Keratinocyte (primary cell): ENCODE measurements around the gene VSNL1. TPM values are rescaled to one million over a fixed set of nuclear protein-coding genes. Genes with fewer than 3 reads are reported as not detected.

ENCODE experiments used
- DNase-seq: peaks from one replicate; pipeline ENCODE4 v3.0.0-alpha.2; 2011; ENCODE audit warnings: low read depth, missing footprints, low spot score
- FAIRE-seq: peaks from 2 replicates; lab custom pipeline; 2011; peaks lifted over from hg19 to GRCh38; lab: Jason Lieb, UNC
- H2AFZ ChIP-seq: 2 replicates; pipeline ENCODE4 v1.6.0; 2012; ENCODE audit warnings: low read length, control low read depth, inconsistent platforms; ENCODE audit not compliant: control insufficient read depth
- H3K27ac ChIP-seq: 2 replicates; pipeline ENCODE4 v1.5.1; 2011; ENCODE audit warnings: low read length; ENCODE audit not compliant: control insufficient read depth, insufficient read depth
- H3K27me3 ChIP-seq: 3 replicates; pipeline ENCODE4 v1.6.0; 2011; ENCODE audit warnings: low read length; ENCODE audit not compliant: control insufficient read depth, insufficient read depth; ENCODE audit errors: extremely low read depth
- H3K36me3 ChIP-seq, 2 experiments: 2 replicates in 1 of 2; 3 replicates in 1 of 2; pipeline ENCODE4 v1.5.1; 2011; ENCODE audit warnings: low read length in 2 of 2, mild to moderate bottlenecking in 1 of 2; ENCODE audit not compliant: control insufficient read depth in 2 of 2, insufficient read depth in 2 of 2; ENCODE audit errors: extremely low read depth in 1 of 2
- H3K4me1 ChIP-seq: 3 replicates; pipeline ENCODE4 v1.5.1; 2011; ENCODE audit warnings: low read length; ENCODE audit not compliant: control insufficient read depth, insufficient read depth; ENCODE audit errors: extremely low read depth
- H3K4me2 ChIP-seq: 3 replicates; pipeline ENCODE4 v1.6.0; 2011; ENCODE audit warnings: low read depth, low read length; ENCODE audit not compliant: control insufficient read depth, insufficient read depth; ENCODE audit errors: extremely low read depth
- H3K4me3 ChIP-seq, 3 experiments: fragments of 200-600 bp in 1 of 3; sonication (generic) in 1 of 3; 2 replicates in 2 of 3; 3 replicates in 1 of 3; pipeline ENCODE4 v1.5.1; 2011 to 2016; ENCODE audit warnings: low read length in 3 of 3, mild to moderate bottlenecking in 3 of 3, control low read depth in 2 of 3, inconsistent platforms in 1 of 3, low read depth in 1 of 3, mixed read lengths in 1 of 3, mixed run types in 1 of 3, moderate library complexity in 1 of 3; ENCODE audit not compliant: control insufficient read depth in 2 of 3, insufficient read depth in 2 of 3; ENCODE audit errors: extremely low read depth in 1 of 3
- H3K79me2 ChIP-seq: 2 replicates; pipeline ENCODE4 v1.6.0; 2012; ENCODE audit warnings: low read length; ENCODE audit not compliant: control insufficient read depth, insufficient read depth
- H3K9ac ChIP-seq: 3 replicates; pipeline ENCODE4 v1.6.0; 2011; ENCODE audit warnings: low read length; ENCODE audit not compliant: control insufficient read depth, insufficient read depth; ENCODE audit errors: extremely low read depth
- H3K9me1 ChIP-seq: 3 replicates; pipeline ENCODE4 v1.6.0; 2011; ENCODE audit warnings: low read length; ENCODE audit not compliant: control insufficient read depth, insufficient read depth; ENCODE audit errors: extremely low read depth
- H3K9me3 ChIP-seq: 2 replicates; pipeline ENCODE4 v1.5.1; 2012; ENCODE audit warnings: low read depth, low read length; ENCODE audit not compliant: control insufficient read depth
- H4K20me1 ChIP-seq: 3 replicates; pipeline ENCODE4 v1.6.0; 2011; ENCODE audit warnings: low read length; ENCODE audit not compliant: control insufficient read depth, insufficient read depth; ENCODE audit errors: extremely low read depth
- CTCF ChIP-seq, 3 experiments: IDR thresholded peaks in 1 of 3; conservative IDR thresholded peaks in 1 of 3; optimal IDR thresholded peaks in 1 of 3; 2 replicates in 2 of 3; 3 replicates in 1 of 3; pipeline versions ENCODE3 to v1.5.1; 2011; ENCODE audit warnings: low read length in 3 of 3, mild to moderate bottlenecking in 3 of 3, moderate library complexity in 2 of 3, control low read depth in 1 of 3, inconsistent platforms in 1 of 3; ENCODE audit not compliant: insufficient read depth in 2 of 3; ENCODE audit errors: extremely low read depth in 1 of 3
- EZH2 ChIP-seq: IDR thresholded peaks from one replicate; pipeline ENCODE4 v1.6.1; 2012; ENCODE audit warnings: inconsistent platforms, mild to moderate bottlenecking, low read length, moderate library complexity
- dilution Hi-C: fragments of 300-500 bp; cut with MboI; formaldehyde crosslinking; loops from one replicate; pipeline ENCODE4 v1.7.0; 2020; ENCODE audit warnings: low sequenced_read_pairs; ENCODE audit not compliant: extremely low pct_ligation_motif_present
- polyA plus RNA-seq, 5 experiments: library from polyadenylated mRNA; depleted of rRNA in 3 of 5; stranded (reverse) in 3 of 5; stranded (forward) in 1 of 5; unstranded in 1 of 5; fragments of >200 nt; gene quantifications; 1 replicate in 1 of 5; 2 replicates in 3 of 5; 3 replicates in 1 of 5; pipeline versions ENCODE4 v1.2.1 to v1.2.3, GENCODE V29; 2011 to 2012; ENCODE audit warnings: missing spikeins in 2 of 5, low read depth in 1 of 5, low replicate concordance in 1 of 5

Gene VSNL1
- polyA plus RNA-seq, 1 donor (not counting 4 experiments of a cell fraction or from before 2014, with no cell fraction given), result 32.1 TPM

DNA sequence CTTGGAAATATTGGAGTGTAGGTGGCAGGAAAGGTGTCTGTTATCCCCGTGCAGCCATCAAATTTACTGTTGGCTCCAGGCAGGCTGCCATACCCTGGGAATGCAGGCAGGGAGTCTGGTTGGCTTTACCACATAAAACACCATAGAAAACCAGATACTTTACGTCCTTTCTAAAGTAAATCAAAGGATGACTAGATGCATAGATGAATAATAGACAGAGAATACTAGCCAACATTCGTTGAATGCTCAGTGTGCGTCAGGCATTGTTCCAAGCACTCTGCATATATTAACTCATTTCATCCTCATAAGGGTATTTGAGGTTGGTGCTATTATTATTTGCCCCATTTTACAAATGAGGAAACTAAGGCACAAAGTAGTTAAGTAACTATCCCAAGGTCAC lies 65.2 kb downstream of the VSNL1 start:
- H3K9ac ChIP-seq, result no peak overlapping the region
- dilution Hi-C loops, result no loop called here
- H3K4me1 ChIP-seq, result no peaks in the 10 kb centered on the region
- no peaks in the 10 kb centered on the region for H3K27me3 ChIP-seq
- H3K9me3 ChIP-seq, result no peaks in the 10 kb centered on the region
- H2AFZ ChIP-seq, result no peak overlapping the region
- H3K9me1 ChIP-seq, result no peaks in the 10 kb centered on the region
- H3K79me2 ChIP-seq, result no peaks in the 10 kb centered on the region
- H4K20me1 ChIP-seq, result no peaks in the 10 kb centered on the region
- H3K36me3 ChIP-seq, result no peaks in the 10 kb centered on the region
- TF ChIP-seq CTCF (optimal IDR thresholded peaks at IDR 0.05 in 1 of 3, IDR thresholded peaks at IDR 0.05 in 1 of 3, conservative IDR thresholded peaks at IDR 0.05 in 1 of 3; ENCODE audit: extremely low read depth in 1 of 3, insufficient read depth in 2 of 3, low read length in 3 of 3) (no peak), EZH2 (no peak)
- no peak for FAIRE-seq
- DNase-seq, result no peak
- H3K27ac ChIP-seq, result no peak overlapping the region
- H3K4me3 ChIP-seq, result no peak overlapping the region
- no peak overlapping the region for H3K4me2 ChIP-seq

DNA sequence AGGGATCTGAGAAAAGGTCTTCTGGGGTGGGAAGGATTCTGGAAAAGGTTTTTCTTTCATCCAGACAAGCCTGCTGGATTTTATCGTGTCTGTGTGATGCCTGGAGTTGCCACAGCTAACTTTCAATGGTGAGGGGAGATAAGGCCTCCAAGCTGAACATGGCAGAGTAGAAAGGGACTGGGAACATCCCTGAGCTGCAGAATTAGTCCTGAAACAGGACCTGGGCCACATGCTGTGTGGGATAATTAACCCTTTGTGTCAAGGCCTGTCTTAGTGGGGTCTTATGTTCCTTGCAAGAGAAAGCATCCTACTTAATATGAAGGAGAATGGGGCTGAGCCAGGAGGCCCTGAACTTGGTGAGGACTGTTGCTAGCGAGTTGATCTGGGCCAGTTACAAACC lies 66.4 kb downstream of the VSNL1 start:
- dilution Hi-C loops, result no loop called here
- Histone ChIP-seq H2AFZ (no peak overlapping the region), H3K9ac (no peak overlapping the region), H3K4me2 (no peak overlapping the region), H3K9me1 (no peaks in the 10 kb centered on the region), H3K36me3 (no peaks in the 10 kb centered on the region), H3K79me2 (no peaks in the 10 kb centered on the region), H3K4me3 (no peak overlapping the region), H4K20me1 (no peaks in the 10 kb centered on the region), H3K27ac (no peak overlapping the region), H3K27me3 (no peaks in the 10 kb centered on the region), H3K9me3 (no peaks in the 10 kb centered on the region), H3K4me1 (no peaks in the 10 kb centered on the region)
- no peak for TF ChIP-seq CTCF (optimal IDR thresholded peaks at IDR 0.05 in 1 of 3, IDR thresholded peaks at IDR 0.05 in 1 of 3, conservative IDR thresholded peaks at IDR 0.05 in 1 of 3; ENCODE audit: extremely low read depth in 1 of 3, insufficient read depth in 2 of 3, low read length in 3 of 3)
- no peak for TF ChIP-seq EZH2
- DNase-seq (no peak), FAIRE-seq (no peak)
